ENCODE results near the gene TNKS2. TPM values are rescaled to one million over a fixed set of nuclear protein-coding genes. Genes with fewer than 3 reads are reported as not detected.

TNKS2 gene
- total RNA-seq, 1 experiment from 2014 or later = 46.2 TPM

GRCh38 chr10:91896212-91896756 is 98.1 kb downstream of the TNKS2 start:
- H3K9me3 ChIP-seq (ENCODE audit: control insufficient read depth, insufficient read depth, low read depth, low read length) = no peaks in the 10 kb centered on the region
- in situ Hi-C loops (cut with HindIII; ENCODE audit: low pct_unique_long_range_greater_than_20kb, low sequenced_read_pairs) = no loop called here
- CTCF ChIA-PET = no interaction called here

GRCh38 chr10:91897421-91897820 is 99.2 kb downstream of the TNKS2 start:
- no peak for ATAC-seq
- intact Hi-C loops (cut with micrococcal nuclease; ENCODE audit: unreplicated experiment) (no loop called here), in situ Hi-C loops (cut with HindIII; ENCODE audit: low pct_unique_long_range_greater_than_20kb, low sequenced_read_pairs) (no loop called here)
- Histone ChIP-seq H3K27me3 (ENCODE audit: control insufficient read depth, insufficient read depth, low read length) (no peaks in the 10 kb centered on the region), H3K4me3 (ENCODE audit: low read depth in 2 of 2, low read length in 2 of 2) (no peak overlapping the region), H3K4me1 (ENCODE audit: control insufficient read depth, insufficient read depth, low read length) (peaks cover 13% of the 10 kb centered on the region), H3K27ac (ENCODE audit: low read length) (no peak overlapping the region), H3K36me3 (ENCODE audit: control insufficient read depth, insufficient read depth, low read length) (no peaks in the 10 kb centered on the region), H3K9me3 (ENCODE audit: control insufficient read depth, insufficient read depth, low read depth, low read length) (no peaks in the 10 kb centered on the region)
- TF ChIP-seq REST (IDR thresholded peaks at IDR 0.05; ENCODE audit: insufficient read depth in 1 of 2, low read depth in 2 of 2, low read length in 1 of 2) (no peak), POLR2AphosphoS5 (IDR thresholded peaks at IDR 0.05; ENCODE audit: low read depth, low read length) (no peak), TCF7L2 (IDR thresholded peaks at IDR 0.05; ENCODE audit: low read depth, low read length) (no peak), SIN3A (IDR thresholded peaks at IDR 0.05; ENCODE audit: borderline replicate concordance, insufficient read depth, low read depth, low read length) (no peak), CTCF (IDR thresholded peaks at IDR 0.05) (no peak)
- CTCF ChIA-PET = no interaction called here
- POLR2A ChIA-PET = no interaction called here
- DNase-seq (ENCODE audit: low read depth, low spot score) = no peak
- BruUV-seq (replicated peaks) = no TSS peak

More at GRCh38 chr10:91896212-91896756, 98.1 kb downstream of the TNKS2 start:
- POLR2A ChIA-PET = no interaction called here
- H3K4me3 ChIP-seq (ENCODE audit: low read depth in 2 of 2, low read length in 2 of 2) = no peak overlapping the region
- H3K27me3 ChIP-seq (ENCODE audit: control insufficient read depth, insufficient read depth, low read length) = no peaks in the 10 kb centered on the region
- no peak overlapping the region for H3K27ac ChIP-seq (ENCODE audit: low read length)
- ATAC-seq = no peak
- no peak for TF ChIP-seq POLR2AphosphoS5 (IDR thresholded peaks at IDR 0.05; ENCODE audit: low read depth, low read length)
- TF ChIP-seq CTCF (IDR thresholded peaks at IDR 0.05) = no peak
- TF ChIP-seq REST (IDR thresholded peaks at IDR 0.05; ENCODE audit: insufficient read depth in 1 of 2, low read depth in 2 of 2, low read length in 1 of 2) = no peak
- TF ChIP-seq SIN3A (IDR thresholded peaks at IDR 0.05; ENCODE audit: borderline replicate concordance, insufficient read depth, low read depth, low read length) = no peak
- no peak for TF ChIP-seq TCF7L2 (IDR thresholded peaks at IDR 0.05; ENCODE audit: low read depth, low read length)
- no peaks in the 10 kb centered on the region for H3K36me3 ChIP-seq (ENCODE audit: control insufficient read depth, insufficient read depth, low read length)
- intact Hi-C loops (cut with micrococcal nuclease; ENCODE audit: unreplicated experiment) = no loop called here
- peaks cover 11% of the 10 kb centered on the region for H3K4me1 ChIP-seq (ENCODE audit: control insufficient read depth, insufficient read depth, low read length)
- no peak for DNase-seq (ENCODE audit: low read depth, low spot score)
- no TSS peak for BruUV-seq (replicated peaks)

All from Panc1 (cell line).